Central memory CD4-positive, alpha-beta T cell (primary cell): ENCODE measurements around the gene FLT3LG.

Source experiments
- DNase-seq: peaks from one replicate; pipeline ENCODE4 v3.0.0; 2022
- total RNA-seq, 3 experiments: gene quantifications; one replicate each; lab custom pipeline; 2026; lab: John Stamatoyannopoulos, UW

FLT3LG gene, protein sequence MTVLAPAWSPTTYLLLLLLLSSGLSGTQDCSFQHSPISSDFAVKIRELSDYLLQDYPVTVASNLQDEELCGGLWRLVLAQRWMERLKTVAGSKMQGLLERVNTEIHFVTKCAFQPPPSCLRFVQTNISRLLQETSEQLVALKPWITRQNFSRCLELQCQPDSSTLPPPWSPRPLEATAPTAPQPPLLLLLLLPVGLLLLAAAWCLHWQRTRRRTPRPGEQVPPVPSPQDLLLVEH
- total RNA-seq = 1.6 to 13.1 (median 6.5) reads per million in 3 experiments

DNA sequence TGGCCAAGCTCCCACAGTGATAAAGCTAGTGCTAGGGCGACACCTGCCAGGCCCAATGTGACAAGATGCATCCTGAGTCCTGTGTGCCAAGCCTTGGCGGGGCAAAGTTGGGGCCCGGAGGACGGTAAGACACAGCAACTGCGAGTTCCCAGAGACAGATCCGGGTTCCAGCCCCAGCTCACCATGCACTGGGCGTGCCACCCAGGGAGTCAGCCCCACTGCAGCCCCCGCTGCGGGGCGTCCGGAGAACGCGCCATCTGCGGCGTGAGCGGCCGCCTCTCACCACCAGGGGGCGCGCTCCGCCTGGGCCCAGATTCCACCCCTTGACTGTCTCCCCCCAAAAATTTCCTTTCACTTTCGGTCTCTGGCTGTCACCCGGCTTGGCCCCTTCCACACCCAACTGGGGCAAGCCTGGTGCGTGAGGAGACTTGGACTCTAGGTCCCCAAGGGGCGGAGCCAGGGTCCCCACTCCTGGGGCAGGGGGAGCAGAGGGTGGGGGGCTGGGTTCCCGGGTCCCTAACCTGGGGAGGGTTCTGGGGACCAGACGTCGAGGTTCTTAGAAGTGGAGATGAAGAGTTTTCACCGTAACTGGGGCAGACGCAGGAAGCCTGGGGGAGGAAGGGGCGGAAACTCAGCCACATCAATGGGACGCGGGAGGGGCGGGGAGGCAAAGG lies at the start of gene FLT3LG:
Gene FLT3LG, plus strand, starts transcription at position 348 of the 674 bp plus-strand sequence. CDS start 425 bp downstream, outside the sequence.
- peak; percentile 97 for DNase-seq

DNA sequence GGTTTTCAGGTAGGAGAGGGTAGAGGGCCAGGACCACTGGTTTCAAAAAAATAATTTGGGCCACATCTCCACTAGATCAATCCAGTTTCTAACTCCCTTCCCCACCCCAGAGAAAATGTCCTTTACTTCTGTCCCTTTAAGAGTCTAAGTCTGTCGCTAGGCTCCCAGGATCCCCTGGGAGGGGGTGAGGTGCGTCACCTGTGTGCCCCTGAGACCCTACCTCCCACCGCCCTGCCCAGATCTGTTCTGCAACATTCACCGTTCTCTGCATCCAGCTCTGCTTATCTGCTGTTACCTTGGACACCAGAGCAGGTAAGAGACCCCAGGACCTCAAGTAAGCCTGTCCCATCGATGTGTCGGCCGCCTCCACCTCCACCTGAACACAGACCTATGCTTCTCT lies 48.8 kb upstream of the FLT3LG start, which contains the start of gene GFY:
Gene GFY, plus strand, starts transcription at position 211 of the 400 bp plus-strand sequence. CDS start 1,043 bp downstream, outside the sequence.
- DNase-seq = no peak

DNA sequence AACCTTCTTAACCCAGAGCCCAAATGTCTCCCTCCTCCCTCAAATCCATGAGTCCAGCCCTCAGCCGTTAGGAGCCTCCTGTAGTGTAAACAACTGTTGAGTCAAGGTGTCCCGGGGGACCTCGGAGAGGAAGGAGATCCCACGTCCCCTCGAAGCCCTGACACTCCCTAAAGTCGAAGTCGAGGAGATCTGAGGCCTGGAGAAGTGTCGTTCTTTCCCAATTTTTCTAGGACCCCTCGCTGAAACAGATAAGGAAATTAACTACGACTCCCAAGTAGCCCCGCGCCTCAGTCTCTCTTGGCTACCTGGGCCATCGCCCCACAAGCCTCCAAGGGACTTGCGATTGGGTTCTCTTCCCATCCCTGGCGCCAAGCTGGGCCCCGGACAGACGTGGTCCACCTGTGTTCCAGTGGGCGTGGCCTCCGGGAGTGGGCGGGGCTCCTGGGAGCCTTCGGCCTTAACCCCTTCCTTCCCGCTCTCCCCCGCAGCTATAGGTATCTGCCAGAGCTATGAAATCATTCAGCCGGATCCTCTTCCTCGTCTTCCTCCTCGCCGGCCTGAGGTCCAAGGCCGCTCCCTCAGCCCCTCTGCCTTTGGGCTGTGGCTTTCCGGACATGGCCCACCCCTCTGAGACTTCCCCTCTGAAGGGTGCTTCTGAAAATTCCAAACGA lies 48.0 kb upstream of the FLT3LG start:
- no peak for DNase-seq

DNA sequence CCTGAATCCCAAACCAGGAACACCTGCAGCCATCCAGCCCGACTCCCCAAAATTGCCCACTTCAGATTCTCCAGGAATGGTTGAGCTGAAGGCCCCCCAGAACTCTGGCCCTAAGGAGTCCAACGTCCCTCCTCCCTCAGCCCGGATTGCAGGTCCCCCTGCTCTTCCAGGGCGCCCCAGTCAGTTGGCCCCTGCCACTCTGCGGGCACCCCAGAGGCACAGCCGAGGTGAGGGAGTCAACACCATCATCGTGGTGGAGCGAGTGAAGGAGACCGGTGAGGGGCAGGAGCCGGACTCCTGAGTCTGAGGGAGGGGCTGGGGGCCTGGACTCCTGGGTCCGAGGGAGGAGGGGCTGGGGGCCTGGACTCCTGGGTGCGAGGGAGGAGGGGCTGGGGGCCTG lies 46.7 kb upstream of the FLT3LG start:
- no peak for DNase-seq

DNA sequence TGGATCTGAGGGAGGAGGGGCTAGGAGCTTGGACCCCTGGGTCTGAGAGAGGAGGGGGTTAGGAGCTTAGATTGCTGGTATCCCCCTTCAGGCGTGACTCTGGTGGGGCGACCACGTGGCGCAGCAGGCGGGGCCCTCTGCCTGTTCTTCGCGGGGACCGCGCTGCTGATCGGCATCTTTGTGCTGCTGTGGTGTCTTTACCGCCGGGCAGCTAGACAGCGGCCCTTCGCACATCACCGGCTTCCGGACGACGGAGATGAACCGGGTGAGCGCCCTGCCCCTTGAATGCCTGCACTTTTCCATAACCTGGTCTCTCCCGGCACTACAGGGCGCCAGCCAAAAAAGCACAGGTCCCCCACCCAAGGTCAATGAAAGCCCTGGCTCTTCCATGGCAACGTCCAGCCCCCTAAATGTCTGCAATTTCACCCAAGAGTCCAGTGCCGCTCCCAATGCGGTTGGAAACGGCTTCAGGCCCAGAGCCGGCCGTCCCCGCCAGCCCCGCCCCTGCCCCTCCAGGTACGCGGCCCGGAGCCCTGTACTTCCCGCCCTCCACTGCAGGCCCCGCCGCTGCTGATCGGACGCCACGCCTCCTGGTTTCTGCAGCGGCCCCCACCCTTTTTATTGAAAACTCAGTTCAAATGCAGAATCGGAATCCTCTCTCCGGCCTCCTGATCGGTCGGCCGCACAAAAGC lies 46.0 kb upstream of the FLT3LG start:
- no peak for DNase-seq

DNA sequence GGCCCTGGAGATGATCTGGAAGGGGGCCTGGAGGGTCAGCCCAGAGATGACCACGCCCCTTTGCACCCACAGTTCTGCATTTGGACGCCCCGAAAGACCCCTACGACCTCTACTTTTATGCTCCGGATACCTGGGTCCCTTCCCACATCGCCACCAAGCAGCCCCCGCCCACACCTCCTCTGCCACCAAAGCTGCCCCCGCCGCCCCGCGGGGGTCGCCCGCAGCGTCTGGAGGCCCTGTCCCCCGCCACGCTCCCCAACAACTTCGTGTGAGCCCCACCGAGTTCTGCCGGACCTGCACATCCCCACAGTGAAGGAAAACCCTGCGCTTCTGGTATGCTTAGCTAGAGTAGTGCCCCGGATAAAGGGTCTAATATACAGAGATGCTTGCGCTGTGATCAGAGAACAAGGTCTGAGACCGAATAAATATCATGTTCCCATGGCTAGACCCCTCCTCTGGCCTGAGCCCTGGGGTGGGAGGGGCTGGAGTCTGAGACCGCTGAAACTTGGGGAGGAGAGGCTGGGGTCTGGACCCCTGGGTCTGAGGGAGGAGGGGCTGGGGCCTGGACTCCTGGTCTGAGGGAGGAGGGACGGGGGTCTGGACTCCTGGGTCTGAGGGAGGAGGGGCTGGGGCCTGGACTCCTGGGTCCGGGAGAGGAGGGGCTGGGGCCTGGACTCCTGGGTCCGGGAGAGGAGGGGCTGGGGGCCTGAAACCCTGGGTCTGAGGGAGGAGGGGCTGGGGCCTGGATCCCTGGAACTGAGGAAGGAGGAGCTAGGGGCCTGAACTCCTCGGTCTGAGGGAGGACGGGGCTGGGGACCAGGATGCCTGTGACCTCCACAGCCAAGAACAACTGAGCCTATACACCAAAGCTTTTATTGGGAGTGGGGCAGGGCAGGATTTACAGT lies 45.2 kb upstream of the FLT3LG start:
- DNase-seq = no peak

DNA sequence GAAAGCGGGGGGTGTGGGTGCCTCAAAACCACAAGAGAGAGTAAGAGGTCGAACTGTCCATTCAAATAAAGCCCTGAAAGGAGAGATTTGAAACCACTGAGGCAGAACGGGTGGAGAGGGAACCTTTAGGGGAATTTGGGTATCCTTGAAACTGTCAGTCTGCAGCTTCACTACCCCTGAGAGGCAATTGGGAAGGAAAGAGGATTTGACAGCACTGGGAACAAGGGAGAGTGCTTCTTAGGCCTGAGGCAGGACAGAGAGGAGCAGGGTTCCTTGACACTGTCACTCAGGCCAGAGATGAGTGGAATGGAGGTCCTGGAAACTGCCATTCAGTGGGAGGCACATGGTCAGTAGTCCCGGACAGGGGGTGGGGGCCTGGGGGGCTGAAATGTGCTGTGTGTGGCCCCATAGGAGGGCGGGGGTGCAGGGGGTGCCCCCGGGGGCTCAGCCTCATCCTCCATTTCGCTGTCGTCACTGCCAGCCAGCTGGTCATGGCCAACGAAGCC lies 43.8 kb upstream of the FLT3LG start:
- no peak for DNase-seq

DNA sequence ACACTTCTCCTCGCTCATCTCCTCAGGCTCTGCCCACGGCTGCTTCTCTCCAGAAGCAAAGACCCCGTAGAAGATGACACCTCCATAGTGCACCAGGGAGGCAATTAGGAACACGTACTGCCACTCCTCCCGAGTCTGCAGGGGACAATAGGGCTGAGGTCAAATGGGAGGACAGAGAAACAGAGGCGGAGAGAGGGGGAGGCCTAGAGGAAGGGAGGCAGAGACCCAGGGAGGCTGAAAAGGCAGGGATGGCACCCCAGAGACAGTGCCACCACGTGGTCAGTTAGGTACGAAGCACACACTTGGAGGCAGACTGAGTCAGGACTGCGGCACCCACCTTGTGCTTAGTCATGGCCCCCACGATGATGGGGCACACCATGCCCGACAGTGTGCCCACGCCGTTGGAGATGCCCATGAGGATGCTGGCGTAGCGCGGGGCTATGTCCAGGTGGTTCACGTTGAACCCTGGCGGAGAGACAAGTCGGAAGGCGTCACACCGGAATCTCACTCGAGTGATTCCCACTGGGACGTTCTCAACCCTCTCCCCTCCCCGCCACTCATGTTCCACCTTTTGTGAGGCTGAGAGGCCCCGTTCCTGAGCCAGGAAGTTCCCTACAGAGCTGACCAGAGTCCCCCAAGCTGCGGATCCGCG lies 43.2 kb upstream of the FLT3LG start:
- no peak for DNase-seq

DNA sequence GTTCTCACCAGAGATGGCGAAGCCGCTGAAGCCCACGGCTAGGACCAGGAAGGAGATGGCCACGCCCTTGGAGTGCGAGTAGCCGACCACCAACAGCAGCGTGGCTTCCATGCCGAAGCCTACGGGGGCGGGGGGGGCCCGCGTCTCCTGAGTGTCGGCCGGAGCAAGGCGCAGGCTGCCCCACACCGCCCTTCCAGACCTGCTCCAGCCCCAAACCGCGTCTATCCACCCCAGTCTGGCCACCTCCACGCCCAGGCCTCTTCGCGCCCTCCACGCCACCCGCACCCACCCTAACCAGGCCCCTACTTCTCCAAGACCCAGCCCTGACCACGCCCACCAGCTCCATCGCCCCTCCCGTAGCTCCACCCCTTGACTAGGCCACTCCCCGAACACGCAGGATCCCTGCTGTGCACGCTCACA lies 42.7 kb upstream of the FLT3LG start:
- DNase-seq = no peak

DNA sequence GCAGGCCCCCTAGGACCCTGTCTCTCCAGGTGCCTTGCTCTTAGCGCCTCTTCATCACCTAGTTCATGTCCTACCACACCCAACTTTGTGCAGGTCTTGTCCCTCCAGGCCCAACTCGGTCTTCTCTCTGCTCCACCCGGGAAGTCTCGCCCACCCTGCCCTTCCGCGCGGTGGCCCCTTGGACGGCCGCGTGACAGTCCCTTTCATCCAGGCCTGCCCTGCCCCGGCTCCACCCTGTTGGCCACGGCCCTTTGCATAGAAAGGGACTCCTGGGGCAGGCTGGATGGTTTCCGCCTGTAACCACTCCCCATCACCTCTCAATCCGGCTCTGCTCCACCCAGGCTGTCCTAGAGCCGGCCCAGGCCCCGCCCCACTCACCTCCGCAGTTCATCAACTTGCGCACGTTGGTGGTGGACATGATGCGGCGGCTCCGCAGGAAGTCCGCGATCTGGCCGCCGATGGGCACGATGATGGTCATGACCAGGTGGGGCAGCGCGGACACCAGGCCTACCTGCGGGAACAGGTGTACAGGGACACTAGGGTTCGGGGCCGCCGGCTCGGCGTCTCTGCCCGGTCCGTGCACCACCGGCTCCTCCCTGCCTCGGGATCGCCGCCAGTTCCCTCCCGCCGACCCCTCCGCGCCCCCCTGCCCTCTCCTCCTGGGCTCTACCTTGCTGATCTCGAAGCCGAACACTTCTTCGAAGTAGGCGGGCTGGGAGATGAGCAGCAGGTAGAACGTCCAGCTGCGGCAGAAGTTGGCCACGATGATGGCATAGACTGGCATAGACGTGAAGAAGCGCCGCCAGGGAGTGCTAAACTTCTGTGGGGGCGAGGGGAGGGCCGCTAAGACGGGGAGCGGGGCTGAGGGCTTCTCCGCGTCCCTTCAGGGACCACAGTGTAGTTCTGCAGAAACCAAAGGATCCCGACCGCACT lies 41.6 kb upstream of the FLT3LG start:
- no peak for DNase-seq

DNA sequence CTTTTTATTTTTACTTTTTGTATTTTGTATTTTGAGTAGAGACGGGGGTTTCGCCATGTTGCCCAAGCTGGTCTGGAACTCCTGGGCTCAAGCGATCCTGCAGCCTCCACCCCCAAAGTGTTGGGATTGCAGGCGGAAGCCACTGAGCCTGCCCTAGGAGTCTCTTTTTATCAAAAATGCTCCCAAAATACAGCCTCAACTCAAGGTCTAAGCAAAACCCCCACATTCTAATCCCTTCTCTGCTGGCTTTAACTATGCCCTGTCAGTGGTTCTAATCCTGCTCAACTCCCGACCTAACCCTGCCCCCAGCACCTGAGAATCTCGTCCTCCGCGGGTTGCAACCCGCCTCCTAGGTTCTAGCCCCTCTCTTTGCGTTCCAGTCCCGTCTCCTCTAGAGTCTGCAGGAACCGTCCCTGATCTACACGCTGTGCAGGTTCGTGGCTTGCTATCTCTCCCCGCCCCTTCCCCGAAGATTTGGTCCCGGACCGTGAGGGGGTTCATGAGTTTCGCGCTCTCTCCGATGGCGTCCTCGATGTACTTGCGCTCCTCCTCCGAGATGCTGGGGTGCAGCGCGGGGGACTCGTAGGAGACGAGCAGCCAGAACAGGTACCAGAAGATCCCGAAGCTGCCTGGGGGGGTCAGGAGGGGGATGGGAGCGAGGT lies 40.6 kb upstream of the FLT3LG start:
- DNase-seq = no peak

DNA sequence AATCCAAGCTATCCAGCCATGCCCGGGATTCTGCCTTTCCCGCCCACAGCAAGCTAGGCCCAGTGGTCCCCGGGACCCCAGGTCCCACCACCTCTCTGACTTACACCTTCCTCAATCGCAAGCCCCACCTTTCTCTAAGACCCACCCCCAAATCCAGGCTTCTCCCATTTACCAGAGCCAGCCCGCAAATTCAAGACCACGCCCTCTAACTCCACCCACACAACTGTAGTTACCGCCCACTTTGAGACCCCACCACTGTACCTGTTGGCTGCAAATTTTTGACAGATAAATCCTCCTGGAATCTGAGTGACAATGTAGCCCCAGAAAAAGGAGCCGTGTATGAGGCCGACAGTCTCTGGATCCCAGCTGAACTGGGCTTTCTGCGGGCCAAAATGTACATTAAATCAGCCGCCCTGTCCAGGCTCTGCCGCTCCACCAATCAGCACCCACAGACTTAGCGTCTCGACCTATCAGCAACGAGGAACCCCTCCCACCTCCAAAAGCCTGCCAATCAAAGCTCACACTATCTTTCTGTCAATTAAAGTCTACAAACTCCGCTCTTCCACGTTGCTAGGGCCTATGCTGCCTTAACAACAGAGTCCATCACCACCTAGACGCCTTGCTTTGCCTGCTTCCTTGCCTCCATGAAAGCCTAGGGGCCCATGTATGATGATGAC lies 39.0 kb upstream of the FLT3LG start:
- no peak for DNase-seq

DNA sequence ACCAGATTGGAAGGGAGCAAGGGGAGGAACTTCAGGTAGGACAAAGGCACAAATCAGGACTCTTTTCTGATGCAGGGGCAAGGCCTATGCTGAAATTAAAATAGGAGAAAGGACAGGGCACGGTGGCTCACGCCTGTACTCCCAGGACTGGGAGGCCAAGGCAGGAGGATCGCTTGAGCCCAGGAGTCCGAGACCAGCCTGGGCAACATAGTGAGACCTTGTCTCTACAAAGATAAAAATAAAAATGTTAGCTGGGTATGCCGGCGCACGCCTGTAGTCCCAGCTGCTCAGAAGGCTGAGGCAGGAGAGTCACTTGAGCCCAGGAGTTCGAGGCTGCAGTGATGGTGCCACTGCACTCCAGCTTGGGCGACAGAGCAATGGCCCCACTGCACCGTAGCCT lies 38.3 kb upstream of the FLT3LG start:
- DNase-seq = no peak

DNA sequence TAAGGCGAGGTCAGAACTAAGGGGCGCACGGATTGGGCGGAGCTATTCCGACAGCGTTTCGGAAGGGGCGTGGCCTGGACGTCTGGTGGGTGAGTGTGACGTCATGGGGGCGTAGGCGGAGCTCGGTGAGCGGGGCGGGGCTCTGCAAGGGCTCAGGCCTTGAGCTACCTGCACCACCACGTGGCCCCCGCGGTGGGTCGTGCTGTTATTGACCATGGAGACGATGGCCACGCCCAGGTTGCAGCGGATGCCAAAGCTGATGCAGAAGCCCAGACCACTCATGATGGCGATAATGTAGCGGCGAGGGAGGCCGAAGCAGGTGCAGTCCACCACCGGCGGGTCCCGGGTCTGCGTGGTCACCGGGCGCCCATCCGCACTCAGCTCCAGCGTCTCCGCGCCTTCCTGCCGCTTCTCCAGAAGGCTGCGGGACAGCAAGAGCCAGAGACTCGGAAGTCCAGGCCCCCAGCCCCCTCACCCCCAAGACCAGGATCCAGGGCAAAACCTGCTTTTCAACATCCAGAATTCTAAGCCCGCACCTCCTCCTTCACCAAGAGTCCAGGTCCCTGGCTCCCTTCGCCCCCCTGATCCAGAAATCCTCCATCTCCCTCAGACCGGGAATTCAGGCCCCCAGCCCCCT lies 37.5 kb upstream of the FLT3LG start:
- DNase-seq = no peak

DNA sequence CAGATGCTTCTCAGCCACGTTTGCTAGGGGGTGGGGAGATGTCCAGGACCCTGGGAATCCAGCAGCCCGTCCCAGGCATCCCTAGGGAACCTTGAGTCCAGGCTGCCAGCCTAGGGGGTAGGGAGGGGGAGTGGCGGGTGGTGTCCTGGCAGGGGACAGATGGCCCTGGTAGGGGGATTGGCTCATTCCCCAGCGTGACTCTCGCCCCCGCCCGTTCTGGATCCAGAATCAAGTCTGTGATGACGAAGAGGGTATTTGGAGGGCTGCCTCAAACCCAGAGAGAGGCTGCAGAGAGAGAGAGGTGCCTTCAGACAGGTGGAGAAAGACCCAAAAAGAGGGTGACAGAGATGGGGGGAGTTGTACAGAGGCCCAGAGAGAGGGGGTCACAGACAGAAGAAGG lies 36.8 kb upstream of the FLT3LG start:
- no peak for DNase-seq

DNA sequence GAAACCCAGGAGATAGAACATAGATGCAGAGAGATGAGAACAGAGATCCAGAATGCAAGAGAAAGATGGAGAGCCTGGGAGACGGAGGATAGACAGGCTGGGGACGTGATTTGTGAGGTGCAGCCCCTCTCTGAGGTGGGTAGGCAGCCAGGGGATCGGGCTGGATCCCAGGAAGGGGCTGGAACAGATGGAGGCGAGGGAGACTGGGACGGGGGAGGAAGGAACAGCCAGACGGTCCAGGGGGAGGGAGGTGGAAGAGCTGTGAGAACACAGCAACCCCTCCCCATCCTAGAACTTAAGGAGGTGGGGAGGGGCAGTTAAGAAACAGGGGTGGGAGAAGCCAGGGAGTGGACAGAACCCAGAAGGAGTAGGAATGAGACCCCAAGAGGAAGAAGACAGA lies 35.8 kb upstream of the FLT3LG start:
- DNase-seq = no peak

DNA sequence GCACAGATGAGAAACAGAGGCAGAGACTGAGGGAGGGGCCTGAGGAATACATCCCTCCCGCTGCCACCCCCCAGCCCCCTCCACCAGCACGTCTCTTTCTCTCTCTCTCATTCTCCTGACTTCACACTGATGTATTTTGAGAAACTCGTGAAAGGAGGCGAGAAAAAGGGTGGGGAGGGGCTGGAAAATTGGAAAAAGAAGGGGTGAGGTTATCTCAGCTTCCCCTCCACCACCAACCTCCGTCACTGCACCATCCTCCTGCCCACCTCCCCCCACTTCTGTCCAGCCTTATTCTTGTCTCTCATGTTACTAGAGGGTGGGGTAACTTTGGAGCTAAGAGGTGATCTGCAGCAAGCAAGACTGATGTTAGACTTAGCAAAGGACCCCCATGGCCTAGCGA lies 34.2 kb upstream of the FLT3LG start:
- no peak for DNase-seq

DNA sequence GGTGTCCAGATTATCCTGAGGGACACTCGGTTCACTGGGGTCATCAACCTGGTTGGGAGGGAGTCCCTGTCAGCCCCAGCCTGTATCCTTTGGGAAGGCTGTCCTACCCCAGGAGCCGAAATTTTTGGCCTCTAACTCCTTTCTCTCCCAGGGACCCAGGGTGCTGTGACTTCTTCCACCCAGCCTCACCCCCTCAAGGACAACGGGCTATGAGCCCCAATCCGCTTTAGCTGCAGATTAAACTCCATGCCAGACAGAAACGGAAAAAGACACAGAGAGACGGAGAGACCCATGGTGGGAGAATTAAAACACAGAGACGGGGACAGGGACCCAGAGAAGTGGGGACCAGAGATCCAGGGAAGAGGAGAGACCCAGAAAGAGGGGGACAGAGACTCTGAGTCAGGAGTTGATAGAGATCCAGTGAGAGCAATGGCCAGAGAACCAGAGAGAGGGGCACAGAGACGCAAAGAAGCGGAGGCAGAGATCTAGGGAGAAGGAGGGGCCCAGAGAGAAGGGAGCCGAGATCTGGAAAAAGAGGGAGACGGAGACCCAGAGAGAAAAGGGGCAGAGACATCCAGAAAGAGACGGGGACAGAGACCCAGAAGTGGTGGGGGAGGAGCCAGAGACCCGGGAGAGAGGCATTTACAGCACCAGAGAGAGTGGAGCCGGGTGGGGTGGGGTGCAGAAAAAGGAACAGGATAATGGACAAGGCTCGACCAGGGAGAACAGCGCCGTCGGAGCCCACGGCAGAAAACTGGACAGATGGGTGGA lies 33.4 kb upstream of the FLT3LG start:
- no peak for DNase-seq
